NCI-H2196 treated with DMSO at 0.1 percent for 48 hours (cell line): ENCODE measurements around the gene SLC13A3.

ENCODE experiments used
- DNase-seq: peaks from one replicate; lab custom pipeline; 2025; ENCODE audit not compliant: unreplicated experiment; lab: John Stamatoyannopoulos, UW

The SLC13A3 gene

DNA sequence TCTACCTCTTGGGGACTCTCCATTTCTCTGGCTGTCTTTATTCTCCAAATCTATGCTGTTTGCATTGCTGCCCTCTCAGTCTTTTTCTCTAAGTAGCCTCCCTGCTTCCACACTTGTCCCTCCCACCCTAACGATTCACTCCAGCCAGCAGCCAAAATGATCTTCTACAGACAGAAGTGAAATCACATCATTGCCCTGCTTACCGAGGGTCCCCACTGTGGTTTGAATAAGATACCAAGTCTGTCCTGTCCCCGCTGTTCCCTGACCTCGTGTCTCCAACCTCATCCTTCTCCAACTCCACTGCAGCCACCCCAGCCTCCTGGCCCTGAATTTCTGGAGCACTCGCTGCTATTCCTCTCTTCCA lies 89.3 kb downstream of the SLC13A3 start:
- DNase-seq: no peak

DNA sequence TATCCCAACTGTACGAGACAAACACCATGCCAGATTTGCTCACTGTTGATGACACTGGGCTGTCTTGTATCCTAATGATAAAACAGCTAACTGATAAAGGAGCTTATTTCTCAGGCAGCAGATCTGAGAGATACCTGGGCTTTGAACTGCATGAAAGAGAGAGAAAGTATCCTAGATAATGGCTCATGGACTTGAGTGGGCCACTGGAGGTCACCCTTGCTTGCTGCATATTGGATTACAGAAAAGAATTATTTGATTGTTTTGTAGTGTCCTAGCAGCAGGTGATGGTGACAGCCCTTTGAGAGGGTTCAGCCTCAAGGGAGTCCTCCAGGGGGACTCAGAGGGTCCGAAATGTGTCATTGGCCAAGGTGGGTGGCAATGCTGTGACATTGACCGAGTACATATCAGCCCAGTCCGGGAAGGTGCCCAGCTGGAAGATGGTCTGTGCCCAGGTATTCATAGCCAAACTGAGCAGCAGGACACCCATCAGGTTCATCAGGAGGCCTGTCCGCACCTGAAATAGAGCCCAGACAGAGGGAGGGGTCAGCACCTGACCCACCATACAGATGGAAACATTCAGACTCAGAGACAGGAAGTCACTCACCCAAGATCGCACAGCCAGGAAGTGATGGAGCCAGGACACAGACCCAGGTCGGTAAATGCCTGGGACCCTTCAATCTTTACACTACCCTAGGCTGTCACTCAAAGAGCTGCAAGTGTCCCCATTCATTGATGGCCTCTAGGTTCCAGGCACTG lies 91.4 kb downstream of the SLC13A3 start:
- DNase-seq: peak; percentile 36

DNA sequence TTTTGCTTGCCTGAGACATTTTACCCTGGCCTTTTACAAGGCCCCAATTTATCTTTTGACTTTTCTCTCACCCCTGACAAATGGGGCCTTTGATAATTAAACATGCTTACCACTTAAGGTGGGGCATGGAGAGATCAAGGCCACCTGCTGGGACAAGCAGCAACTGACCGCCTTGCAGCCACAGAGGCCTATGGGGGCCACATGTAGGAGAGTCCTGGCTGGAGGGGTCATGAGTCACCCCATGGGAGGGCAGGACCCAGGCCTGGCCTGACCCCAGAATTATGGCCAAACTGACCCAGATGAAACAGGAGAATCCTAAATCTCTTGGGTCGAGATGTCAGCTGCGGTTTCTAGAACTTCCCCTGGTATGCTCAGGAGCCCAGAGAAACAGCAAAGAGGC lies 92.3 kb downstream of the SLC13A3 start:
- DNase-seq: no peak

DNA sequence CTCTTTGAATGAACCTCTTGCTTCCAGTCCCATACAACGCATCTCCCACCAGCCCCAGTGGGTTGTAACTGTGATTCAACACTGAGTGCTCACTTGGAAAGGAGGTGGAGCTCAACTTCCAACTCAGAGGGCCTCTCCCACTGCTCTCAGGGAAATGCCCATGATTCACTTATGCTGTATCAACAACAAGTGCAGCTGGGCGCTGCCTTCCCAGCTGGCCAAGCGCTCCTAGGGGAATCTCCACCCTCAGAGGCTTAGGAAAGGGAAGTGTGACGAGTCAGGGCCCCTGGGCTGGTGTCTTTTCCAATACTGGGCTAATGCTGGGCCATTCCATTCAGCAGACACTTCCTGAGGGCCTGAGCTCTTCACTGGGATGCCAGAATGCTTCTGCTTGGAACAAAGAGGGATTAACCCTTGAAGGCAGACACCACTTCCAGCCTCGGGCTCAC lies 92.7 kb downstream of the SLC13A3 start:
- no peak for DNase-seq

DNA sequence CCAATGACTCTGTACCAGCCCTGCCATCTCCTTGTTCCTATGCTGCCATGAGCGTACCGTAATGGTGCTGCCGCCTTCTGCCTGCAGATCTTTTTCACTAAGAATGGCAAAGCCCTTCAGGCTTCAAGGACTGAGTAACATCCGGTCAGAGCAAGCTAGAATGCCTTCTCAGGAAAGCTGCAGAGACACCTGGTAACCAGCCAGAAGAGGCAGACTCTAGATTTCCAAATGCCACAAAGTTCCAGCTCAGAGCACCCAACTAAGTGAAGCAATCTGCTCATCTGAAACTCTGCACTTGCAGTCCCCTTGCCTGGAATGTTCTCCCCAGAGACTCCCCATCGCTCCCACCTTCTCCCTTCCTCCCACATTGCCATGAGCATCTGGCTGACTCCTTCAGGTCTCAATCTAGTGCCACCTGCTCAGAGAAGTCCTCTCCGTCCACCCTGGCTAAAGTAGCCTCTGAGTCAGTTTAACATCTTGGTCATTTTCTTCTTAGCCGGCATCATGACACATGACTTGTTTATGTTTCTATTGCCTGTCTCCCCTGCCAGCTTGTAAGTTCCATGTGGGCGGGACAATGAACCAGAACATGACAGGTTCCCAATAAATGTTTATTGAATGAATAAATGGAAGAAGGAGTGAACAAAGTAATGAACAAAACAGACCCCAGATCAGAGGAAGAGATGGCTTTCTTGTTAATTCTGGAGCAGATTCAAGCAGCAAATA lies 93.9 kb downstream of the SLC13A3 start:
- DNase-seq: no peak

DNA sequence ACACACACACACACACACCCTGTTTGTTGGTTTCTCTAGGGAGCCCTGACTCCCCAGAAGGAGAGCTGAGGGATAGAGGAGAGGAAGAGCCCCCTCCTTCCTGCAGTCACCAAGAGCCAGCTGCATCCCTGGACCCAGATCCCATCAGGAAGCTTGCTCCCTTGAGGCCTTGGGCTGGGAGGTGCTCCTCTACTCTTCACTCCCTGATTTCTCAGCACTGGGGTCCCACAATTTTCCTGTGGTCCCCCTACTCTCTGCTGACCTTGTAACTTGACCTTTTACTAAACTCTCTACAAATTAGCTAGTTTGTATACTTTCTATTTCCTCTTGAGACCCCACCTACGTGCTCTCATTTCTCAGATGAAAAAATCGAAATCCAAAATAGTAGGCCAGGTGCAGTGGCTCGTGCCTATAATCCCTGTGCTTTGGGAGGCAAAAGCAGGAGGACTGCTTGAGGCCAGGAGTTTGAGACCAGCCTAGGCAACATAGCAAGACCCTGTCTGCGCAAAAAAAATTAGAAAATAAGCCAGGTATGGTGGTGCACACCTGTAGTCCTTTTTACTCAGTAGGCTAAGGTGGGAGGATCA lies 95.8 kb downstream of the SLC13A3 start:
- DNase-seq: no peak

DNA sequence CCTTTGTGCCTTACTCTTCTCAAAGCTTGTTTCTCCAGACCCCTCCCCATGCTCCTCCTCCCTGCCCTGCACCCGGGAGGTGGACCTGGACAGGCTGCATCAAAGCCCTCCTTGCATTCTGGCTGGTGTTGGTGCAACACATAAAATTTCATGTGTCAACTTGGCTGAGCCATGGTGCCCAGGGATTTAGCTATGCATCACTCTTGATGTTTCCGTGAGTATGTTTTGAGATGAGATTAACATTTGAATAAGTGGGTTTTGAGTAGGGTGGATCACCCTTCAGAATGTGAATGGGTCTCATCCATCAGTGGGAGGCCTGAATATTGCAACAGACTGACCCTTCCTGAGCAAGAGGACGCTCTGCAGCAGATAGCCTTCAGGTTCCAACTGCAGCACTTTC lies 96.4 kb downstream of the SLC13A3 start:
- no peak for DNase-seq

DNA sequence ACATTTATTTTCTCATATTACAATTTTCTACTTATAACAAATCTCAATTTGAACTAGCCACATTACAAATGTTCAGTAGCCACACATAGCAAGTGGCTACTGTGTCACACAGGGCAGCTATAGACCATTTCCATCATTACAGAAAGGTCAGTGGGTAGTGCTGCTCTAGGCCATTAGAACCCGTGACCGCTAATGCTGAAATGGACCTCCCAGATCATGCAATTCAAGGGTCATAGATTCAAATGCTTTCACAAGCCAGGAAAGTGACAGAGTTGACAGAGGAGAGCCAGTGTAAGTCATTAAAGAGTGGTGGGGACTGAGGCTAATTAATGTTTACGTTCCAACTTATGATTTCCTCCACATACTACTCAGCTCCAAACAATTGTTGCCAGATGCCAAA lies 97.3 kb downstream of the SLC13A3 start:
- DNase-seq: no peak

DNA sequence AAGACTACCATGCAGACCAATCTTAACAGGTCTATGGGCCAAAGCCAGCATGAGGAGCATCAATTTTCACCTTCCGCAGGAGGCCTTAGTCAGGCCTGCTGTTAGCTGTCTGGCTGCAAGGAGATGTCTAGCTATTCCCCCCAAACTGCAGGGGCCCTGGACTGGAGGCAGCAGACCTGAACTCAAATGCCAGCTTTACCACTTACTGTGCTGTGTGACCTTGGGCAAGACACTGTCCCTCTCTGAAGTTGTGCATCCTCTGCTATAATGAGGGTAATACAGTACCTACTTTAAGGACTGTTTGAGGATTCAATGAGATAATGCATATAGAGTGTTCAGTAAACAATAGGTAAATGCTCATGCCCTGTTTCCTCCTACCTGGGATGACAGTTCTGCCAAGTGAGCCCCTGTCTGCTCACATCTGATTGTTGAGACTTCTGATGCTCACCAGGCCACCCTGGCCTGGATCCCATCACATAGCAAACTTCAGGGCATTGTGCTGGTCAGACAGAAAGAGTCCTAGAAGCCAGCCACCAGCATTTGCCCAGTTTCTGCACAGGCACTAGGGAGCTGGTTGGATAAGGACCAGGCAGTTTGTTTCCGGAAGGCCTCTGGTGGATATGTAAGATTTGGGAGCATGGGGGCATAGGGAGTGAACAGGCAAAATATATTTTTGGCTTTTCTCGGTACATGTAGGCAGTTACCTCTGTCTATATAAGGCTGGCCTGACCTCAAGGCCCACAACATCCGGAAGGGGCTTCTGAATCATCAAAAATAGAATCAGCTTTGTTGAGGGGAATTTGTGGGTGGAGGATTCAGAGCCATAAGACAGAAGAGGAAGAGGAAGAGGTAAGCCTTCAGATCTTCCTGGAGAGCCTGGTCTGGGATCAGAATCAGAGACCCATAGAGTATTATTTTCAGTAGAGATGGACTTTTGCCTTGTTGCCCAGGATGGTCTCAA lies 98.5 kb downstream of the SLC13A3 start:
- no peak for DNase-seq

DNA sequence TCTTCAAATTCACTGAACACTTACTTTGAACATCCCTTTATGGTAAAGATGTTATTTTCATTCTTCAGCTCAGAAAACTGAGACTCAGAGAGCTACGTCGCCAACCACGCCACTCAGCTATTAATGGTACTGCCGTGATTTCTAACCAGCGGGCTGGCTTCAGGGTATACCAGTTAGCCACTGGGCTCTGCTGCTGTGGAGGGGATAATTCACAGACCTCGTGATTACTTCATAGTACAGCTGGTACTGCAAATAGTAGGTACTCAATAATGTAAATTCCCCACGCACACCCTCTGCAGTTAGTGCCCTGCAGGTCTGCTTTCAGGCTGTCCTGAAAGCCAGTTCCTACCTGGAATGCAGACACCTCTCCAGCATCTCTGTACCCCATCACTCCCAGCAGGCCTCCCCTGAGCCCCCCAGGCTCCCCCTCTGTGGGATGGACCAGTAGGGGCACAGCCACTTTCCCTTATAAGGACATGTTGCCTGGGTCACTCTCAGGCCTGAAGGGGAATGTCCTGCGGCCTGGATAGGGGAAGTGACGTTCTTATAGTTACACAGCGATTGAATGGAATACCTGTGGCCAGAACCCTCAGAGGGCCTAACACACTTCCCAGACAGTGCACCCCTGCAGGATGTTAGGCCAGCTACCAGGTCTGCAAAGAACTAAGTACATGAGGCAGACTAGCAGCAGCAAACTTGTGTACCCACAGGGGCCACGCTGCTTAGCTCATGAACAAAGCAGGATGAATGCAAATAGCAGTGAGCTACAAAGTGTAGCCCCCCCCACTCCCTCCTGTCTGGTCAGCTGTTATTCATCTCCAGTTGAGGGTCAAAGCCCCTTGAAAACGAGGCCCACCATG lies 99.5 kb downstream of the SLC13A3 start:
- no peak for DNase-seq

DNA sequence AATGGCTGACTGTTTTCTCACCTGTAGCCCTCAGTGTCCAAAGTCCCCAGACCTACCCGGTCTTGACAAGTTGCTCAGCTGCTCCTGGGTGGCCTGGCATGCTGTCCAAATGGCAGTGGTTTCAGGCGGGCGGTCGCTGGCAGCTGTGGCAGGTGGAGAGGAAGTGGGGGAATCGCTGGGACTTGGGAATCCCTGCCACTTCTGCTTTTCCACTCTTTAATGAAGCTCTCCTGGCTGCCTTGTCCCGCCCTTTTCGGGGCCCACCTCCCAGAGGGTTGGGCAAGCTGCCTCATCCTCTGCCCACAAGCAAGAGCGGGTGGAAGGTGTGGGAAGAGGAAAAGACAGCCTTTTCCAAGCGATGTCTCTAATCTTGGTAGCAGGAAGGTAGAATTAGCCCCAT lies 100.8 kb downstream of the SLC13A3 start, which contains the start of gene OCSTAMP:
Gene OCSTAMP, minus strand, starts transcription at position 194 of the 400 bp plus-strand sequence. Its CDS starts 94 bp downstream, at position 100.
- no peak for DNase-seq

DNA sequence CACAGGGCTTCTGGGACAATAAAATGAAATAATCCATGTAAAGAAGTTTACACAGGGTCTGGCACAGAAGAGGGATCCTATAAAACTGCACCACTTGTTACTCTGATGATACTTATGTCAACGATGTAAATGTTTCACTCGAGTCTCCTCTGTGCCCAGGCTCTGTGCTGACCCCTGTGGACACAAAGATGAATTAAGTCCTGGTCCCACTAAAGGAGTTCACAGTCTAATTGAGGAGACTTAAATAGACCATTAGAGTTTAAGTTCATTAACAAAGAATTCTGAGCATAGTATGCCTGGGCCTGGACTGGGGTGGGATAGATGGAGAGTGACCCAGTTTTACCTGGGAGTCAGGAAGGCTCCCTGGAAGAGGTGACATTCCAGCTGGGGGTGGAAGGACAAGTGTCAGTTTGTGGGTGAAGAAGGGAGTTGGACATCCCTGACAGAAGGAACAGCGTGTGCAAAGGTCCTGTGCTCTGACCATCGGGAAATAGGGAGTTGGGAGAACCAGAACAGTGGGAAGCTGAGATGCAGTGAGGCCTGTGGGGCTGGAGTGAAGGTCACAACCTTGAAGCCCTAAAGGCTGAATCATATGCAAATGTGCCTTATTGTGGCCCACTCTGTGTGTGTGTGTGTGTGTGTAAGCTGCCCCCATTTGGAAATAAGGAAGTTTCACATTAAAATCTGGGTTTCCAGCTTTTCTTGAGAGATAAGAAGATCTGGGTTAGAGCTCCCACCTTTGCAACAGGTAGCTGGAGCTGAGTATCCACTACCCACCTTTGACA lies 101.9 kb downstream of the SLC13A3 start:
- no peak for DNase-seq

DNA sequence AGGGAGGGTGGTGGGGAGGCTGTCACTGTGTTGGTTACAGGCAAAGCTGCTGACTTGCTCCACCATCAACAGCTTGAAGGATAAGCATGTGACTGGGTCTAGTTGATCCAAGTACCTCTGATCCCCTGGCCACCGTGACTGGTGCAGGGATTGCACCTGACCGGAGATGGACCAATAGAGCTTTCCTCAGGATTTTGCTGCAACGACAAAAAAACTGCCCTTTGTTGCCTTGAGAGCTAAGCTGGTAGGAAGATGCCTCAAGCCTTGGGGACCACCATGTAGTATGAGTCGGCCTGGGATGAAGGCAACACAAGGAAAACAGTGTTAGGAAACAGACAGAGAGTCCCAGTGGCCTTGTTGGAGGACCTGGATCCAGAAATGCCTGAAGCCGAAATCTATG lies 102.6 kb downstream of the SLC13A3 start:
- no peak for DNase-seq

DNA sequence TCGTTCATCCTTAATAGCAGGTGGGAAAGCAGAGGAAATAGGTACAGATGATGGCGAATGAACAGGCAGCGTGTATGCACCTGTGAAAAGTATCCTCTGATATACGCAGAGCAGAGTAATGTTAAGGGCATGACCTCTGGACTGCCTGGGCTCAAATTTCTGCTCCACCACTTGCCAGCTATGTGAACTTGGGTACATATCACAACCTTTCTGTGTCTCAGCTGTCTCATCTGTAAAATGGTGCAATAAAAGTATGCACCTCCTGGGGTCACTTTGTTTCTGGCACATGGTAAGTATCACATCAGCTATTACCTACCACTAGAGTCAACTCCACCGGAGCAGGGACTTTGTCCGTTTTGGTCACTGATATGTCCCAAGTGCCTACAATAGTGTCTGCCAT lies 103.3 kb downstream of the SLC13A3 start:
- DNase-seq: no peak

DNA sequence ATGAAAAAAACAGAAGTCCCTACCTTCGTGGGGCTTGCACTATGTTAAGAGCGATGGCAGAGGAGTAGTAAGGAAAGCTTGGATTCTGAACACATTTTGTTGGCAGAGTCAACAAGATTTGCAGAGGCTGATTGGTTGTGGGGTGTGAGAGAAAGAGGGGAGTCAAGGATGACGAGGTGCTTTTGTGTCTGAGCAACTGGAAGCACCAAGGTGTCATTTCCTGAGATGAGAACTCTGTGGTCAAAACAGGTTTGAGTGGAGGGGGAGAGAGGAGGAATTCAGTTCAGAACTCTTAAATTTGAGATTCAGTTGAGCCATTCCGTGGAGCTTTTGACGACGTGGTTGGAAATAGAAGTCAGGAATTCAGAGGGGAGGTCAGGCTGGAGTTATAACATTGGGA lies 104.3 kb downstream of the SLC13A3 start:
- no peak for DNase-seq

DNA sequence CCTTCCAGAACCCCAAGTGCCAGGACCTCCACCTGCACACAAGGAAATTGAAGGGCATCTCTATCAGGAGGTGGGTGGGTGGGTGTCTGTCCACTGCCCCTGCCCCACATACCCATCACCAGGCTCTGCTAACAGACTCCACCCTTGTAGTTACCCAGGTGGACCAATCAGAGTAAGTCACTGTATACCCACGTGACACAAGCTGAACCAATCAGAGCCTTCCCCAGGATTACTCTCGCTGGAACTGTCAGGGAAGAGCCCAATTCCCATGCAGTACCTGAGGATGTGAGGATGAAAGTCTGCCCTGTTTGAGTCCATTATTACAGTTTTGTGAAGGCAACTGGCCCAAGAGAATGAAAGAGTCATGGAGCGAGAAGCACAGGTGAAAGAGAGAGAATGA lies 105.0 kb downstream of the SLC13A3 start:
- no peak for DNase-seq

DNA sequence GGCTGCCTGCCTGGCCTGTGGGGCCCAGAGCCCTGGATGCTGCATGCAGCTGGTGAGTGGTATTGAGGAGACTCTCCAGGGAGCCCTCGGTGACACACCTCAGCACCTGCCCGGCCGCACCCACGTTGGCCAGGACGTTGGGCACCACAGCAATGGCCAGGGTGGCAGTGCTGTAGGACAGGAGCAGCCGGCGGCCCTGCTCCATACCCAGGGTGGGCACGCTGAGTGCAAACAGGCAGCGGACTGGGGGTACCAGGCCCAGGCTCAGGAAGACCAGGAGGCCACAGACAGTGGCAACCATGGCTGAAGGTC lies 105.5 kb downstream of the SLC13A3 start:
- no peak for DNase-seq

DNA sequence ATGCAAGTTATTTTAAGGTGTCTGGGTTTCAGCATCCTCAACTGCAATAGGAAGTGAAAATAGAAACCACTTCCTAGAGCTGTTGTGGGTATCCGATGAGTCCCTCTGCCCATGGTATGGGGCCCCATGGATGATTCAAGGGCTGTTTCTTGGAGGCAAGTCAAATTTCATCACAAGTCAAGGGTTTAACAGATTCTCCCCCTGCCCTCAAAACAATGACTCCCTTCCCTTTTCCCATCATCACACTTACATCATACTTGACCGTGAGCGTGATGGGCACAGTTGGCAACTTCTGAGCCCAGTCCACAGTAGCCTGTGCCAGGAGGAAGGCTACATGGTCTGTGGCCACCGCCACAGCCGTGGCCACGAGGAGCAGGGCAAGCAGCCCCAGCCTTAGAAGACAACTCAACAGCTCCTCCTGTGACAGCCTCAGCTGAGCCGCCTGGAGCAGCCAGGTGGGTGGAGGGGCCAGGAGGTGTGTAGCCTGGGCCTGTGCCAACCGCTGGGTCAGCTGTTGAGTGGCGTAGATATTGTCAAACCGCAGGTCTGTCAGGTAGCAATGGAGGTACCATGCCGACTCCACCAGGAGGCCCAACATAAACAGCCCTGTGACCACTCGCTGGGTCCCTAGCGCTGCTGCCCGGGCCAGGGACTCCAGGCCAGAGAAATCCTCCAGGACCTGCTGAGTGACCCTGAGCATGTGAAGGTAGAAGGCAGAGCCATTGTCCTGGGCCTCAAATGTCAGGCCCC lies 106.0 kb downstream of the SLC13A3 start:
- DNase-seq: no peak

DNA sequence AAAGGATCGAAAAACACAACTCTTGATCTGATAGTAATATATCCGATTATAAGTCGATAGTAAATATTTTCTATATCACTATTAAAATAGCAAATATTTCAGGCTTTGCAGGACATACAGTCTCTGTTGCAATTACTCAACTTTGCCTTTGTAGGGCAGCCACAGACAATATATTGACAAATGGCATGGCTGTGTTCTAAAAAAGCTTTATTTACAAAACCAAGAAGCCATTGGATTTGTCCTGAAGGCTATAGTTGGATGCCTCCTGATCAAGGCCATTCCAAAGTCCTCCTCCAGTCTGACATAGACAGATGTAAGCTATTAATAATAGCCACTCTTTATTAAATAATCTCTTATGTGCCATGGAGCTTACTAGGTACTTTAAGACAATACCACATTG lies 106.7 kb downstream of the SLC13A3 start:
- no peak for DNase-seq
